Mucosa of descending colon (tissue), 3 donors: ENCODE data around the gene ARHGAP18. TPM values are rescaled to one million over a fixed set of nuclear protein-coding genes. Genes with fewer than 3 reads are reported as not detected.

Experiments
- ATAC-seq: fragments of 200-7000 bp; cut with Tn5 transposase; one replicate; pipeline ENCODE4 v1.9.1; 2020; ENCODE audit warnings: mild to moderate bottlenecking, moderate library complexity
- DNase-seq, 3 donors: peaks; one replicate each; pipeline ENCODE4 v3.0.0-alpha.2; 2020
- H3K36me3 ChIP-seq: fragments of 200-600 bp; one replicate; pipeline ENCODE4 v1.8.0; 2021; ENCODE audit warnings: low read depth, mild to moderate bottlenecking
- H3K4me1 ChIP-seq: fragments of 200-600 bp; one replicate; pipeline ENCODE4 v1.8.0; 2021; ENCODE audit warnings: low read depth, mild to moderate bottlenecking
- H3K4me3 ChIP-seq: fragments of 200-600 bp; one replicate; pipeline ENCODE4 v1.8.0; 2021; ENCODE audit warnings: mild to moderate bottlenecking
- H3K9me3 ChIP-seq: fragments of 200-600 bp; one replicate; pipeline ENCODE4 v1.8.0; 2021; ENCODE audit warnings: mild to moderate bottlenecking
- intact Hi-C, 2 donors: fragments of 100-400 bp; cut with DNase I in 1 of 2; cut with micrococcal nuclease in 1 of 2; formaldehyde crosslinking; loops; one replicate each; pipeline versions ENCODE4 v1.11.0 to v1.11.1; 2022; cut with DNase I, micrococcal nuclease
- total RNA-seq, 3 donors: library from RNA; stranded (reverse); fragmentation: NEBNext Ultra II Directional in 2 of 3; extraction: Animal tissue kit (Norgen Biotek cat#: 25700) in 2 of 3; gene quantifications; one replicate each; pipeline versions ENCODE4 v1.2.1 to v1.2.4, GENCODE V29; 2021 to 2023
- TF ChIP-seq, protein P1 (sequence below): fragments of 200-600 bp; IDR thresholded peaks from one replicate; pipeline ENCODE4 v1.8.0; 2022; ENCODE audit warnings: antibody characterized with exemption, mild to moderate bottlenecking
- donor health status: DM: no; HTN: no; CAD: no; lungs with moderate emphysema.
- donor health status: DM: no; HTN: no; CAD: no.
- donor health status: DM: no; HTN: yes; CAD: no.

The ARHGAP18 gene
- total RNA-seq, 3 donors from 2014 or later, result 17.6 to 24.3 (median 20.1) TPM

DNA sequence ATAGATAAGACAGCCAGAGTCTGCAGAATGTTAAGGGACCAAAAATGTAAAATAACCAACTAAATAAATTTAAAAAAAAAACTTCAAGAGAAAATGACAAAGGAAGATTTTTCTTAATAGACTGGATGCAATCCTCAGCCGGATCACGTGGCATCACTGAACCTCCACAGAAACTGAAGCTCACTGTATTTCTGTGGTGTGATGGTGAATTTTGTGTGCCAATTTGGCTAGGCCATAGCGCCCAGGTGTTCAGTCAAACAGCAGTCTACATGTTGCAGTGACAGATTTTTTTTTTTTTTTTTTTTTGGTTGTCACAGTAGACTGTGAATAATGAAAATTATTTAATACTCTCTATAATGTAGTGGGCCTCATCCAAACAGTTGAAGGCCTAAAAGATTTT is 95.5 kb downstream of the ARHGAP18 start:
- H3K4me1 ChIP-seq, result peaks cover 7% of the 10 kb centered on the region
- intact Hi-C loops, result no loop called here
- ATAC-seq (no peak), DNase-seq (no peak)
- TF ChIP-seq, protein P1, sequence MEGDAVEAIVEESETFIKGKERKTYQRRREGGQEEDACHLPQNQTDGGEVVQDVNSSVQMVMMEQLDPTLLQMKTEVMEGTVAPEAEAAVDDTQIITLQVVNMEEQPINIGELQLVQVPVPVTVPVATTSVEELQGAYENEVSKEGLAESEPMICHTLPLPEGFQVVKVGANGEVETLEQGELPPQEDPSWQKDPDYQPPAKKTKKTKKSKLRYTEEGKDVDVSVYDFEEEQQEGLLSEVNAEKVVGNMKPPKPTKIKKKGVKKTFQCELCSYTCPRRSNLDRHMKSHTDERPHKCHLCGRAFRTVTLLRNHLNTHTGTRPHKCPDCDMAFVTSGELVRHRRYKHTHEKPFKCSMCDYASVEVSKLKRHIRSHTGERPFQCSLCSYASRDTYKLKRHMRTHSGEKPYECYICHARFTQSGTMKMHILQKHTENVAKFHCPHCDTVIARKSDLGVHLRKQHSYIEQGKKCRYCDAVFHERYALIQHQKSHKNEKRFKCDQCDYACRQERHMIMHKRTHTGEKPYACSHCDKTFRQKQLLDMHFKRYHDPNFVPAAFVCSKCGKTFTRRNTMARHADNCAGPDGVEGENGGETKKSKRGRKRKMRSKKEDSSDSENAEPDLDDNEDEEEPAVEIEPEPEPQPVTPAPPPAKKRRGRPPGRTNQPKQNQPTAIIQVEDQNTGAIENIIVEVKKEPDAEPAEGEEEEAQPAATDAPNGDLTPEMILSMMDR, result no peak
- H3K36me3 ChIP-seq, result no peaks in the 10 kb centered on the region
- no peaks in the 10 kb centered on the region for H3K9me3 ChIP-seq
- no peak overlapping the region for H3K4me3 ChIP-seq

- DNase-seq (no peak), ATAC-seq (peak; percentile 97)
- TF ChIP-seq, protein P1, result no peak
- peaks cover 14% of the 10 kb centered on the region for H3K4me1 ChIP-seq
- no peaks in the 10 kb centered on the region for H3K36me3 ChIP-seq
- no peak overlapping the region for H3K4me3 ChIP-seq
- H3K9me3 ChIP-seq, result no peaks in the 10 kb centered on the region
- intact Hi-C loops, result no loop called here
Measured at GRCh38 chr6:129612440-129612839, 97.5 kb downstream of the ARHGAP18 start.

DNA sequence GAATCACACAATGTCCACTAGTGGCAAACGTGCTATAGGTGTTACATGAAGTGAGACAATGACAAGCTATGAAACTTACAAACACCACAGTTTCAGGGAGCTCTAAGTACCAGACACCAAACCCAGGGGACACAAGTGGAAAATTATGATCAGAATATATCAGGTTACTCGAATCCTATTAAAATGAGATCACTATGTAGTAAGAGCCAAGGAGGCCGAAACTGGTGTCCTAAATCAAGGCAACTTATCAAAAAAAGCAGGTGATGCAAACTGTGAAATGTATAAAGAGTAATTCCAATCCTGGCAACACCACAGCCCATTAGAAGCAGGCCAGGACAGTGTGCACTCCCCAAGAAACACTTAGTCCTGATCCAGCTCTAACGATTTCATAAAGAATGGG is 100.3 kb downstream of the ARHGAP18 start:
- TF ChIP-seq, protein P1, result no peak
- H3K9me3 ChIP-seq, result no peaks in the 10 kb centered on the region
- DNase-seq, result no peak
- peaks cover 16% of the 10 kb centered on the region for H3K4me1 ChIP-seq
- ATAC-seq, result no peak
- H3K4me3 ChIP-seq, result no peak overlapping the region
- intact Hi-C loops, result no loop called here
- no peaks in the 10 kb centered on the region for H3K36me3 ChIP-seq

DNA sequence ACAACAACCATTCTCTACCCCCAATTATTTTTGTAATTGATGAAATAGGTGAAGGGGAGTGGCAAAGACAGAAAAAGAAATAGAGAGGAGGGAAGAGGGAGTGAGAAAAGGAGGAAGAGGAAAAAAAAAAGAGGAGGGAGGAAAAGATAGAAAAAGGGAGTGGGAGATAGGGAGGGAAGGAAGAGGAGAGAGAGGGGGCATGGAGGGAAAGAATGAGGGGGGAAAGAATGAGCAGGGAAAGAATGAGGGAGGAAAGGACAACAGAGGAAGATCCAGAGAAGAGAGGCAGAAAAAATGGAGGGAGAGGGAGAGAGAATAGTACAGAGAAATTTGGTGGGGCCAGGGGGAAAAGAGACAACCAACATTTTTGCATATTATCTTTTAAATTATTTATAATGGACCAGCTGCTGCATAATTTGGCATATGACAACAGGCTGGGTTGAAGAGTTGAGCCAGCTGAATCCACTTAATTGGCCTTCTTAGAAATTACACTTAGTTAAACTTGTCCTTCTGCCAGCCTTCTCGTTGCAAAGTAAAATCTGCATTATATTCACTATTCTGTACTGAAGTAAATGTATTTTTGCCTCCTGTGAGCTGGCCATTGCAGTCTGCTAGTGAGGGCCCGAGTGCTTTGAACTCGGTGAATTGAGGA is 101.0 kb downstream of the ARHGAP18 start:
- H3K9me3 ChIP-seq, result no peaks in the 10 kb centered on the region
- TF ChIP-seq, protein P1, result no peak
- H3K4me1 ChIP-seq, result peaks cover 16% of the 10 kb centered on the region
- no peaks in the 10 kb centered on the region for H3K36me3 ChIP-seq
- DNase-seq (no peak), ATAC-seq (no peak)
- intact Hi-C loops, result no loop called here
- H3K4me3 ChIP-seq, result no peak overlapping the region

DNA sequence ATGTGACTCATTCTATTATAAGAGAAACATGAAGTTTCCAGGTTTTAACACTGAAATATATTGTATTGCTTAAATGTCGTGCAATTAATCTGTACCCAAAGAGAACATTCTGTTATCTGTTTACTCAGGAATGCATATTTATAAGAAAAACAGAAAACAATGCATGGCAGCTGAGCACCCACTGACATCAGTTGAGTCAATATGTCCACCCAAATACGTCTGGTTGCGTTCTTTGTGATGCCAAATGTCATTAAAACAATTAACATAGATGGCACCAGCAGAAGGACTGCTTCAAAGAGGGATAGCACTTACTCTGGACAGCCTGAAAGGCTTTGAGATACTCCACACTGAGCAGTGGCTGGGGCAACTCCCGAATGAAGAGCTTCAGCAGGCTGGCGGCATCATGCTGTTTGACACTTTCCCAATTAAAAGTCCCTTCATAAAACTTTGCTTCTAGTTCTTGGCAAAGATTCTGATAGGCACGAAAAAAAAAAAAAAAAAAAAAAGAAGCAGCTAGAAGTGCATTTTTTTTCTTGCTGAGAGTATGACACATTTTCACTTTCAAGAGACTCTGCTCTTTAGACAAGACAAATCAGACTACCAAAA is 102.3 kb downstream of the ARHGAP18 start:
- Histone ChIP-seq H3K9me3 (no peaks in the 10 kb centered on the region), H3K36me3 (no peaks in the 10 kb centered on the region), H3K4me3 (no peak overlapping the region), H3K4me1 (peaks cover 16% of the 10 kb centered on the region)
- intact Hi-C loops, result no loop called here
- ATAC-seq, result peak; percentile 19
- TF ChIP-seq, protein P1, result no peak
- DNase-seq, result no peak
